LNCaP clone FGC (cell line): Measurements from ENCODE around the gene LITAF.

Source experiments
- DNase-seq: peaks from one replicate; pipeline ENCODE4 v3.0.0-alpha.2; 2011; ENCODE audit warnings: low read depth
- H3K4me3 ChIP-seq: 2 replicates; pipeline ENCODE4 v1.5.1; 2011; ENCODE audit warnings: mild to moderate bottlenecking, low read depth, low read length, control low read depth
- TF ChIP-seq, protein P1 (sequence below): IDR thresholded peaks from 2 replicates; pipeline ENCODE4 v1.5.1; 2012; ENCODE audit warnings: mild to moderate bottlenecking; ENCODE audit not compliant: control insufficient read depth, insufficient read depth; ENCODE audit errors: extremely low read depth

LITAF gene

GRCh38 chr16:11551842-11552241 lies 34.9 kb downstream of the LITAF start:
- TF ChIP-seq, protein P1, sequence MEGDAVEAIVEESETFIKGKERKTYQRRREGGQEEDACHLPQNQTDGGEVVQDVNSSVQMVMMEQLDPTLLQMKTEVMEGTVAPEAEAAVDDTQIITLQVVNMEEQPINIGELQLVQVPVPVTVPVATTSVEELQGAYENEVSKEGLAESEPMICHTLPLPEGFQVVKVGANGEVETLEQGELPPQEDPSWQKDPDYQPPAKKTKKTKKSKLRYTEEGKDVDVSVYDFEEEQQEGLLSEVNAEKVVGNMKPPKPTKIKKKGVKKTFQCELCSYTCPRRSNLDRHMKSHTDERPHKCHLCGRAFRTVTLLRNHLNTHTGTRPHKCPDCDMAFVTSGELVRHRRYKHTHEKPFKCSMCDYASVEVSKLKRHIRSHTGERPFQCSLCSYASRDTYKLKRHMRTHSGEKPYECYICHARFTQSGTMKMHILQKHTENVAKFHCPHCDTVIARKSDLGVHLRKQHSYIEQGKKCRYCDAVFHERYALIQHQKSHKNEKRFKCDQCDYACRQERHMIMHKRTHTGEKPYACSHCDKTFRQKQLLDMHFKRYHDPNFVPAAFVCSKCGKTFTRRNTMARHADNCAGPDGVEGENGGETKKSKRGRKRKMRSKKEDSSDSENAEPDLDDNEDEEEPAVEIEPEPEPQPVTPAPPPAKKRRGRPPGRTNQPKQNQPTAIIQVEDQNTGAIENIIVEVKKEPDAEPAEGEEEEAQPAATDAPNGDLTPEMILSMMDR, result no peak
- no peak for DNase-seq
- H3K4me3 ChIP-seq, result no peak overlapping the region

GRCh38 chr16:11550791-11551498 lies 35.8 kb downstream of the LITAF start:
- no peak overlapping the region for H3K4me3 ChIP-seq
- DNase-seq, result no peak
- TF ChIP-seq, protein P1, result no peak

- TF ChIP-seq, protein P1, result no peak
- DNase-seq, result no peak
- no peak overlapping the region for H3K4me3 ChIP-seq
Observed at GRCh38 chr16:11547118-11547916, 39.4 kb downstream of the LITAF start.

DNA sequence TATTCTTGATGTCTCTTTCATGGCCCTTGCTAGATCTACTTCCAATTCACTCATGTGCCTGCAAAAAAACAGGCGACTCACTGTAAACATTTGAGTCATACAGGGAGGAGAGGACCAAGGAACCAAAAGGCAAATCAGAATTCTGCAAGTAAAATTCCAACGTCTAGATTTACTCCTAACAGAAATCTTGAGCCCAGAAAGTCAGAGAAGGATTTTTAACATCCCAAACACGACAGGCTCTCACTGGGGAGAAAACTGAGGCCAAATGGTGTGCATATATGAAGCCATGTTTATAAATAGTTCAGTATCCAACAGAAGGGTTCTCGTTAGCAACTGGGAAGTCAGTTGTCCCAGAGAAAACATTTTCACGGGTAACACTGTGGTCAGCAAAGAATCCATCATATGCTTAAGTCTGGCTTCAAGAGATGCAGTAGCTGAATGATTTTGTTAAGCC lies 40.1 kb downstream of the LITAF start:
- H3K4me3 ChIP-seq, result no peak overlapping the region
- DNase-seq, result no peak
- TF ChIP-seq, protein P1, result no peak

GRCh38 chr16:11543661-11544393 lies 42.9 kb downstream of the LITAF start:
- DNase-seq, result no peak
- H3K4me3 ChIP-seq, result no peak overlapping the region
- TF ChIP-seq, protein P1, result no peak

DNA sequence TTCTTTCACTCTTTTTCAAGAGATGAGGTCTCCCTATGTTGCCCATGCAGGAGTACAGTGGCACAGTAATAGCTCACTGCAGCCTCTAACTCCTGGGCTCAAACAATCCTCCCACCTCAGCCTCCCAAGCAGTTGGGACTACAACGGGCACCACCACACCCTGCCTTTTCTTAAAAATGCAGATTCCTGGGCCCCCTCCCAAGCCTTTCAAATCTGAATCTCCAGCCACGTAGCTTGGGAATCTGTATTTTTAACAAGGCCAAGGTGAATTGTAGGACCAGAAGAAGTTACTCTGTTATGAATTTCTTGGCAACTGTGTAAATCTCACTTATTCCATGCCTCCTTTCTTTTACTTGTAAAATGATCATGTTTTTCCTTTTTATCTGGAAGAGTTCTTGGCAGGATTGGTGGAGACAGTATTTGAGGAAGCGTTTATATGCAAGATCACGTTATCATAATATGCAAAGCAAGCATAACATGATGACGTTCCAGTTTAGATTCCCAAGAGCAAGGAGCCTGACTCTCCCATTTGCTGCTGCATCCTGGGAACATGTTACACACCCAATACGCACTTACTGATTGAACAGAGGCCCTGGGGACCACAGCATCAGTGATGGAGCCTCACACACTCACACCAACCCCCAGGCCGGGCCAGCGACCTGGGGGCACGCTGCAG lies 44.5 kb downstream of the LITAF start:
- TF ChIP-seq, protein P1, result no peak
- no peak for DNase-seq

More for the DNA sequence above, 44.5 kb downstream of the LITAF start:
- no peak overlapping the region for H3K4me3 ChIP-seq
